RPMI7951 (cell line): ENCODE results near the gene SEMA4A. TPM values are rescaled to one million over a fixed set of nuclear protein-coding genes. Genes with fewer than 3 reads are reported as not detected.
A peak's percentile ranks its signal among the peaks of the same experiment; 100 is the strongest.
"Not testable (repeated sequence)": the region's sequence is repeated elsewhere in the genome, so short reads cannot be mapped to it uniquely, and the experiment has no call there.

Source experiments
- DNase-seq: peaks from one replicate; pipeline ENCODE4 v3.0.0-alpha.2; 2012; ENCODE audit warnings: low read depth
- total RNA-seq: library from RNA; depleted of rRNA; stranded (reverse); fragments of >200 nt; shearing (Covaris generic); gene quantifications from 2 replicates; pipeline ENCODE4 v1.2.3, GENCODE V29; 2014

SEMA4A gene
- total RNA-seq, 1 experiment from 2014 or later = 0.36 TPM

GRCh38 chr1:156193488-156194299, 40.3 kb downstream of the SEMA4A start, which contains the start of gene SLC25A44:
SLC25A44 (plus strand) TSS chr1:156194104; CDS start chr1:156199848, 5,744 bp downstream.
- peak; percentile 97 for DNase-seq

DNA sequence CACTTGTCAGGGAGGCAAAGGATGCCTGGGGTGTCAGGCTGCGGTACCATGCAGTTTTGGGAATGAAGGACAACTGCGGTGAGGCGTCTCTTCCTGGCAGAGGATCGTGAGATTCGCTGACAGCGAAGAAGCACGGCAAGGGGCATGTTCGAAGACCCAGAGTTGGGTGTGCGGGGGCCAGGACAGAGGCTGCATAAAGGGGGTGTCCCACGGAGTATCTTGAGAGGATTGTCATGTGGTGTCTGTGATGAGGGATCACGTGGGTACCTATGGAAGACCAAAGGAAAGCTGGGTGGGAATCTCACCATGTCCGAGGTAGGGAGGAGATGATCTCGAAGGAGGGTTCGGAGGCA, 40.9 kb downstream of the SEMA4A start:
- peak; percentile 18 for DNase-seq

DNA sequence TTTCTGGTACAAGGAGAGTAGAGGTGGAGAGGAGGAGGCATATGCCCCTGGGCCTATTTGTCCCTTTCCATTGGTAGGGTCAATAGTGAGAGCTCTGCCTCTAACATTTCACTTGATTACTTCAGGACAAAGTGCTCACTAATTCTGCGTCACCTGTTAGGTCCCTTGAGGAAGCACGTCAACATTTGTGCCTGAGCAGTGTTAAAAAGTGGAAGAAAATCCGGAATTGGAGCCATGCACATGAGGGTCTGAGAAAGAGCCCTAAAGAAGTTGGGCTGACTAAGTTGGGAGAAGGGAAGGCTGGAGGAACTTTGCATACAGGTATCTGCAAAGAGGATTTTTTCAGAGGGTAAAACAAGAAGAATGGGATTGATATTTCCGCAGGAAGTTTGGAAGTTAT, 42.5 kb downstream of the SEMA4A start:
- no peak for DNase-seq

GRCh38 chr1:156196445-156196844, 43.1 kb downstream of the SEMA4A start:
- DNase-seq = no peak

GRCh38 chr1:156198831-156199349, 45.5 kb downstream of the SEMA4A start:
- DNase-seq = no peak

DNA sequence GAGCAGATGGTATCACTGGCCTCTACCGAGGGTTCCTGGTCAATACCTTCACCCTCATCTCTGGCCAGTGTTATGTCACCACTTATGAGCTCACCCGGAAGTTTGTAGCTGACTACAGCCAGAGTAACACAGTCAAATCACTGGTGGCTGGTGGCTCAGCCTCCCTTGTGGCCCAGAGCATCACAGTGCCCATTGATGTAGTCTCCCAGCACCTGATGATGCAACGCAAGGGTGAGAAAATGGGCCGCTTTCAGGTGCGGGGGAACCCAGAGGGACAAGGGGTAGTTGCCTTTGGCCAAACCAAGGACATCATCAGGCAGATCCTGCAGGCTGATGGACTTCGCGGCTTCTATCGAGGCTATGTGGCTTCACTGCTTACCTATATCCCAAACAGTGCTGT, 46.7 kb downstream of the SEMA4A start:
- DNase-seq = no peak

- DNase-seq = no peak
Measured at GRCh38 chr1:156203331-156203730, 49.9 kb downstream of the SEMA4A start.

DNA sequence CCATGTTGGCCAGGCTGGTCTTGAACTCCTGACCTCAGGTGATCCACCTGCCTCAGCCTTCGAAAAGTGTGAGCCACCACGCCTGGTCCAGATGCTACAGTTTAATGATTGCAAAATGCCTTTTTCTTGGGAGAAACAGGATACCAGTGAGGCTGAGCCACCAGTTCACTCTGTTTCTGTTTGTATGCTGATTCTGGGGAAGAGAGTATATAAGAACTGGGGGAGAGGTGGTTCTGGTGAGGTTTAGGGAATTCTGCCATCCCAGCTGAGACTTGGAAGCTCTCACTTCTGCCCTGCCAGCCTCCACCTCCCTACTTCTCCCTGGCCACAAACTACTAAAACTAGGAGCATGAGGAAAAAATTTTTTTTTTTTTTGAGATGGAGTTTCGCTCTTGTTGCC, 51.3 kb downstream of the SEMA4A start:
- DNase-seq = no peak

GRCh38 chr1:156211243-156211642, 57.9 kb downstream of the SEMA4A start:
- no peak for DNase-seq

DNA sequence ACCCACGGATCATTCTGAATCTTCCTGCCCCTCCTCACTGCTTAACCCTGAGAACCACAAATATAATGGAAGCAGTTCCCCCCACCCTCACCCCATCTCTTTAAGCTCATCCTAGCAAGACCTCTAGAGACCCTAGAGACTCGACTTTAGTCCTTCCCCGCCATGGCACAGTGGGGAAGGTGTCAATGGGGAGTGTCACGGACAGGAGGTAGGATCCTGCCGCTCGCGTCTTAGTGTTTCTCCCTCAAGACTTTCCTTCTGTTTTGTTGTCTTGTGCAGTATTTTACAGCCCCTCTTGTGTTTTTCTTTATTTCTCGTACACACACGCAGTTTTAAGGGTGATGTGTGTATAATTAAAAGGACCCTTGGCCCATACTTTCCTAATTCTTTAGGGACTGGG, 58.7 kb downstream of the SEMA4A start:
- DNase-seq = no peak

GRCh38 chr1:156212833-156213643, 59.7 kb downstream of the SEMA4A start, which contains the start of gene PMF1:
PMF1 (plus strand) TSS chr1:156213007; CDS start chr1:156213016, 9 bp downstream.
- DNase-seq = peak; percentile 94

DNA sequence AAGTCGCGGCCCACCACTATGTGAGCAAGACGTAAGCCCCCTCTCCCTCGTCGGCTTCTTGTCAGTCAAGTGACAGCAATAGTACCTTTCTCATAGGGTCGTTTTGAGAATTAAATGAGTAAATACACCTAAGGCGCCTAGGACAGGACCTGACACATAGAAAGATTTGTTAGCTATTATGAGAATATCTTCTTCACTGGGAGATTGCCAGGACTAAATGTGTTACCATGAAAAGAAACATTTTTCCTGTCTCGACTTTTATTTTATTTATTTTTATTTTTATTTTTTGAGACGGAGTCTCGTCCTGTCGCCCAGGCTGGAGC, 60.2 kb downstream of the SEMA4A start:
- no peak for DNase-seq

GRCh38 chr1:156214024-156214748, 60.8 kb downstream of the SEMA4A start:
- DNase-seq = peak; percentile 77

GRCh38 chr1:156216361-156217086, 63.1 kb downstream of the SEMA4A start:
- DNase-seq = not testable (repeated sequence)

- DNase-seq = no peak
Measured at GRCh38 chr1:156217871-156218270, 64.5 kb downstream of the SEMA4A start.

GRCh38 chr1:156220226-156220625, 66.8 kb downstream of the SEMA4A start:
- DNase-seq = no peak

DNA sequence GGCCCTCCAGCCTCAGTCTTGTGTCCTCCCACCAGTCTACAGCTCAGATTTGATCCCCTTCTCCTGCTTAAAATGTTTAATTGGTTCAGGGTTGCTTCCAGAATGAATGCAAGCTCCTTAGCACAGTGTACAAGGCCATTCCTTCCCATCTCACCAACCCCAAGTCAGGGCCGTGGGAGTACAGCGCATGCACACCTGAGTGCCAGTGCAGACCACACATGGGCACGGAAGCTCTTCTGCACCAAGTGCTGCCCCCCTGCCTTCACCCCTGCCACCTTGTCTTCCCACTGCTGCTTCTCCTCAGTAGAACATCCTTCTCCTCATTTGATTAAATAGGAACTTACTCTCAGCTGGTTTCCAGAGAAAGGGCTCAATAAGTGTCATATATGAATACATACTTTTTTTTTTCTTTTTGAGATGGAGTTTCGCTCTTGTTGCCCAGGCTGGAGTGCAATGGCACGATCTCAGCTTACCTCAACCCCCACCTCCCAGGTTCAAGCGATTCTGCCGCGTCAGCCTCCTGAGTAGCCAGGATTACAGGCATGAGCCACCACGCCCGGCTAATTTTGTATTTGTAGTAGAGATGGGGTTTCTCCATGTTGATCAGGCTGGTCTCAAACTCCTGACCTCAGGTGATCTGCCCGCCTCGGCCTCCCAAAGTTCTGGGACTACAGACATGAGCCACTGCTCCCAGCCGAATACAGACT, 68.8 kb downstream of the SEMA4A start:
- DNase-seq = no peak

GRCh38 chr1:156225677-156226014, 72.3 kb downstream of the SEMA4A start:
- no peak for DNase-seq

- no peak for DNase-seq
Measured at GRCh38 chr1:156226116-156226538, 72.7 kb downstream of the SEMA4A start.

GRCh38 chr1:156226782-156227181, 73.4 kb downstream of the SEMA4A start:
- no peak for DNase-seq
